Peyer's patch (tissue), 4 donors: ENCODE data around the gene EFNA4. TPM values are rescaled to one million over a fixed set of nuclear protein-coding genes. Genes with fewer than 3 reads are reported as not detected.

Experiments
- DNase-seq, 3 donors: peaks; one replicate each; pipeline ENCODE4 v3.0.0-alpha.2; 2017 to 2019
- H3K27ac ChIP-seq, 4 donors: fragments of 200-600 bp; sonication (generic); one replicate each; pipeline ENCODE4 v1.5.1; 2016 to 2019
- H3K27me3 ChIP-seq, 2 donors: fragments of 200-600 bp; sonication (generic); one replicate each; pipeline ENCODE4 v1.5.1; 2019
- H3K36me3 ChIP-seq, 3 donors: fragments of 200-600 bp; sonication (generic); one replicate each; pipeline ENCODE4 v1.5.1; 2016 to 2019
- H3K4me1 ChIP-seq, 4 donors: fragments of 200-600 bp; sonication (generic); one replicate each; pipeline ENCODE4 v1.5.1; 2016 to 2019
- H3K4me3 ChIP-seq, 4 donors: fragments of 200-600 bp; sonication (generic); 1 replicate in 3 of 4; 2 replicates in 1 of 4; pipeline ENCODE4 v1.5.1; 2016 to 2019; ENCODE audit warnings: mild to moderate bottlenecking in 1 of 4
- H3K9me3 ChIP-seq, 4 donors: fragments of 200-600 bp; sonication (generic); one replicate each; pipeline ENCODE4 v1.5.1; 2016 to 2019; ENCODE audit warnings: mild to moderate bottlenecking in 1 of 4
- CTCF ChIP-seq, 6 experiments: fragments of 450-650 bp in 4 of 6; fragments of 200-600 bp in 2 of 6; sonication (generic) in 1 of 6; IDR thresholded peaks; one replicate each; pipeline ENCODE4 v1.5.1; 2017 to 2019; ENCODE audit warnings: antibody characterized with exemption in 6 of 6, mild to moderate bottlenecking in 3 of 6, moderate library complexity in 1 of 6
- POLR2A ChIP-seq, 2 donors: fragments of 450-650 bp; IDR thresholded peaks; one replicate each; pipeline ENCODE4 v1.5.1; 2017; ENCODE audit warnings: antibody characterized with exemption in 2 of 2, mild to moderate bottlenecking in 2 of 2, moderate library complexity in 2 of 2
- total RNA-seq, 4 donors: library from RNA; depleted of rRNA; stranded (reverse); fragments of >200 nt; gene quantifications; one replicate each; pipeline ENCODE4 v1.1.0, GENCODE V29; 2016

EFNA4 gene
- total RNA-seq, 4 donors from 2014 or later, result 2.5 to 39.6 (median 18.2) TPM

GRCh38 chr1:155053531-155054105, 9.9 kb upstream of the EFNA4 start:
- H3K9me3 ChIP-seq, result no peaks in the 10 kb centered on the region
- H3K4me1 ChIP-seq, result peaks cover 0 to 28% (median 12%) of the 10 kb centered on the region in 4 donors
- no peaks in the 10 kb centered on the region for H3K27me3 ChIP-seq
- H3K4me3 ChIP-seq, result no peak overlapping the region
- H3K36me3 ChIP-seq, result peaks cover 0 to 50% (median 0%) of the 10 kb centered on the region in 3 donors
- H3K27ac ChIP-seq, result no peak overlapping the region
- no peak for DNase-seq
- no peak for TF ChIP-seq POLR2A (IDR thresholded peaks at IDR 0.05)
- TF ChIP-seq CTCF (IDR thresholded peaks at IDR 0.05), result no peak

GRCh38 chr1:155057104-155057503, 6.4 kb upstream of the EFNA4 start:
- Histone ChIP-seq H3K27ac (no peak overlapping the region), H3K27me3 (no peaks in the 10 kb centered on the region), H3K9me3 (peaks cover 0 to 4% (median 0%) of the 10 kb centered on the region in 4 donors), H3K4me1 (peaks cover 0 to 25% (median 10%) of the 10 kb centered on the region in 4 donors), H3K4me3 (no peak overlapping the region), H3K36me3 (peaks cover 0 to 78% (median 0%) of the 10 kb centered on the region in 3 donors)
- no peak for DNase-seq
- TF ChIP-seq POLR2A (IDR thresholded peaks at IDR 0.05) (no peak), CTCF (IDR thresholded peaks at IDR 0.05) (no peak)

GRCh38 chr1:155057788-155058211, 5.7 kb upstream of the EFNA4 start:
- DNase-seq, result no peak
- TF ChIP-seq CTCF (IDR thresholded peaks at IDR 0.05), result no peak
- TF ChIP-seq POLR2A (IDR thresholded peaks at IDR 0.05), result no peak
- no peak overlapping the region for H3K27ac ChIP-seq

GRCh38 chr1:155060736-155061135, 2.8 kb upstream of the EFNA4 start:
- Histone ChIP-seq H3K36me3 (peaks cover 0 to 56% (median 0%) of the 10 kb centered on the region in 3 donors), H3K4me3 (no peak overlapping the region), H3K27me3 (no peaks in the 10 kb centered on the region), H3K9me3 (peaks cover 0 to 4% (median 0%) of the 10 kb centered on the region in 4 donors), H3K27ac (no peak overlapping the region), H3K4me1 (peaks cover 0 to 35% (median 19%) of the 10 kb centered on the region in 4 donors)
- TF ChIP-seq CTCF (IDR thresholded peaks at IDR 0.05) (no peak), POLR2A (IDR thresholded peaks at IDR 0.05) (no peak)
- DNase-seq, result no peak

More at GRCh38 chr1:155057788-155058211, 5.7 kb upstream of the EFNA4 start:
- peaks cover 0 to 25% (median 15%) of the 10 kb centered on the region in 4 donors for H3K4me1 ChIP-seq
- peaks cover 0 to 4% (median 0%) of the 10 kb centered on the region in 4 donors for H3K9me3 ChIP-seq
- H3K36me3 ChIP-seq, result peaks cover 0 to 78% (median 0%) of the 10 kb centered on the region in 3 donors
- H3K4me3 ChIP-seq, result no peak overlapping the region
- H3K27me3 ChIP-seq, result no peaks in the 10 kb centered on the region

- H3K4me1 ChIP-seq, result peaks cover 0 to 35% (median 19%) of the 10 kb centered on the region in 4 donors
Observed at GRCh38 chr1:155061381-155062150, 2.0 kb upstream of the EFNA4 start.

More at GRCh38 chr1:155061381-155062150, 2.0 kb upstream of the EFNA4 start:
- peaks cover 0 to 48% (median 0%) of the 10 kb centered on the region in 3 donors for H3K36me3 ChIP-seq
- no peaks in the 10 kb centered on the region for H3K27me3 ChIP-seq
- peak overlapping the region in 1 of 4 donors; percentile 20 for H3K4me3 ChIP-seq
- TF ChIP-seq CTCF (IDR thresholded peaks at IDR 0.05), result peak; percentile 99 to 100 (median 99)
- no peak for TF ChIP-seq POLR2A (IDR thresholded peaks at IDR 0.05)
- DNase-seq, result peak; percentile 94 to 98 (median 98)
- H3K9me3 ChIP-seq, result peaks cover 0 to 4% (median 0%) of the 10 kb centered on the region in 4 donors
- no peak overlapping the region for H3K27ac ChIP-seq
